OCI-LY1 (cell line): Measurements from ENCODE around the gene TSPYL4.

Experiments used
- H2AFZ ChIP-seq: fragments of 200-600 bp; sonication (generic), shearing (Covaris generic); 2 replicates; pipeline ENCODE4 v1.6.0; 2014; ENCODE audit warnings: antibody characterized with exemption, mild to moderate bottlenecking, low read length
- H3F3A ChIP-seq: fragments of 200-600 bp; sonication (generic), shearing (Covaris generic); 2 replicates; pipeline ENCODE4 v1.6.0; 2014; ENCODE audit warnings: mild to moderate bottlenecking, antibody characterized with exemption, low read length, moderate library complexity; ENCODE audit not compliant: insufficient read depth
- H3K27ac ChIP-seq: fragments of 200-600 bp; sonication (generic); 2 replicates; pipeline ENCODE4 v1.5.1; 2014; ENCODE audit warnings: low read length, mixed run types, mild to moderate bottlenecking, low read depth; ENCODE audit not compliant: poor library complexity, severe bottlenecking
- H3K27me3 ChIP-seq: fragments of 200-600 bp; sonication (generic); 2 replicates; pipeline ENCODE4 v1.6.0; 2014; ENCODE audit warnings: antibody characterized with exemption, mild to moderate bottlenecking, low read length, moderate library complexity; ENCODE audit not compliant: insufficient read depth
- H3K36me3 ChIP-seq: fragments of 200-600 bp; sonication (generic); 2 replicates; pipeline ENCODE4 v1.6.1; 2014; ENCODE audit warnings: mild to moderate bottlenecking, antibody characterized with exemption, low read length, moderate library complexity, mixed read lengths; ENCODE audit not compliant: insufficient read depth
- H3K4me1 ChIP-seq: fragments of 200-600 bp; sonication (generic); 2 replicates; pipeline ENCODE4 v1.5.1; 2014; ENCODE audit warnings: mild to moderate bottlenecking, low read length, moderate library complexity; ENCODE audit not compliant: insufficient read depth, severe bottlenecking
- H3K4me2 ChIP-seq: fragments of 200-600 bp; sonication (generic), shearing (Covaris generic); 2 replicates; pipeline ENCODE4 v1.6.1; 2014; ENCODE audit warnings: low read length
- H3K4me3 ChIP-seq: fragments of 200-600 bp; sonication (generic); 2 replicates; pipeline ENCODE4 v1.5.1; 2014; ENCODE audit warnings: low read length, low read depth, mild to moderate bottlenecking, mixed read lengths; ENCODE audit not compliant: poor library complexity, severe bottlenecking
- H3K79me2 ChIP-seq: fragments of 200-600 bp; shearing (Covaris generic); 2 replicates; pipeline ENCODE4 v1.6.1; 2016; ENCODE audit warnings: mixed run types, low read length, mixed read lengths; ENCODE audit not compliant: insufficient read depth
- H3K9ac ChIP-seq: fragments of 200-600 bp; sonication (generic), shearing (Covaris generic); 2 replicates; pipeline ENCODE4 v1.6.1; 2014; ENCODE audit warnings: mild to moderate bottlenecking, low read length, mixed read lengths
- H3K9me2 ChIP-seq: fragments of 200-600 bp; sonication (generic), shearing (Covaris generic); 2 replicates; pipeline ENCODE4 v1.6.1; 2014; ENCODE audit warnings: low read depth, mild to moderate bottlenecking, low read length, mixed read lengths
- H3K9me3 ChIP-seq: fragments of 200-600 bp; shearing (Covaris generic); 2 replicates; pipeline ENCODE4 v1.6.1; 2014; ENCODE audit warnings: low read length, mixed read lengths
- H4K20me1 ChIP-seq: fragments of 200-600 bp; sonication (generic), shearing (Covaris generic); 2 replicates; pipeline ENCODE4 v1.6.0; 2016; ENCODE audit warnings: mild to moderate bottlenecking, low read length; ENCODE audit not compliant: insufficient read depth
- EZH2 ChIP-seq: fragments of 200-600 bp; sonication (generic), shearing (Covaris generic); IDR thresholded peaks from 2 replicates; pipeline ENCODE4 v1.8.0; 2017; ENCODE audit warnings: borderline replicate concordance, mixed run types, mild to moderate bottlenecking, antibody characterized with exemption, low read length, moderate library complexity, mixed read lengths
- TF ChIP-seq, protein P1 (sequence below): fragments of 200-600 bp; sonication (generic), shearing (Covaris generic); IDR thresholded peaks from 2 replicates; pipeline ENCODE4 v1.5.1; 2017; ENCODE audit warnings: mild to moderate bottlenecking, antibody characterized with exemption, low read length, moderate library complexity, mixed read lengths

TSPYL4 gene

DNA sequence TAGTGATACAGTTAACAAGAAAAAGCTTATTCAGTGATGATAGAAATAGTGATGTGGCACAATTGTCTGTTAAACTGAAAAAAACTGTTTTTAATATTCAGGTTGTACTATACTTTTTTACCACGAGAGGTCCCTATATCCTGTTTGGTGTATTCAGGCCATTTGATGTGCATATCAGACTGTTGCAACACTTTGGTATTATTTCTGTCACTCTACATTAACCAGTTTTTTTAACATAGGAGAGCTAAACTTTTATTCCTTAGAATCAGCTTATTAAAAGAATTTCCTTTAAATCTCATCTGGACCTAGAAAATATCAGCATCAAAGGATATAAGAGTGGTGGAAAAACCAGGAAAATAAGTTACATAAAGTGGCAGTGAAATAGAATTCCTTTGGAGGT lies 36.8 kb downstream of the TSPYL4 start:
- no peaks in the 10 kb centered on the region for H3K9me2 ChIP-seq
- no peaks in the 10 kb centered on the region for H3K36me3 ChIP-seq
- no peak overlapping the region for H2AFZ ChIP-seq
- H3K4me1 ChIP-seq = no peaks in the 10 kb centered on the region
- H3K9ac ChIP-seq = no peak overlapping the region
- no peak overlapping the region for H3K4me3 ChIP-seq
- no peak for TF ChIP-seq EZH2
- TF ChIP-seq, protein P1, sequence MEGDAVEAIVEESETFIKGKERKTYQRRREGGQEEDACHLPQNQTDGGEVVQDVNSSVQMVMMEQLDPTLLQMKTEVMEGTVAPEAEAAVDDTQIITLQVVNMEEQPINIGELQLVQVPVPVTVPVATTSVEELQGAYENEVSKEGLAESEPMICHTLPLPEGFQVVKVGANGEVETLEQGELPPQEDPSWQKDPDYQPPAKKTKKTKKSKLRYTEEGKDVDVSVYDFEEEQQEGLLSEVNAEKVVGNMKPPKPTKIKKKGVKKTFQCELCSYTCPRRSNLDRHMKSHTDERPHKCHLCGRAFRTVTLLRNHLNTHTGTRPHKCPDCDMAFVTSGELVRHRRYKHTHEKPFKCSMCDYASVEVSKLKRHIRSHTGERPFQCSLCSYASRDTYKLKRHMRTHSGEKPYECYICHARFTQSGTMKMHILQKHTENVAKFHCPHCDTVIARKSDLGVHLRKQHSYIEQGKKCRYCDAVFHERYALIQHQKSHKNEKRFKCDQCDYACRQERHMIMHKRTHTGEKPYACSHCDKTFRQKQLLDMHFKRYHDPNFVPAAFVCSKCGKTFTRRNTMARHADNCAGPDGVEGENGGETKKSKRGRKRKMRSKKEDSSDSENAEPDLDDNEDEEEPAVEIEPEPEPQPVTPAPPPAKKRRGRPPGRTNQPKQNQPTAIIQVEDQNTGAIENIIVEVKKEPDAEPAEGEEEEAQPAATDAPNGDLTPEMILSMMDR = peak; percentile 64; the same call in 1 of the 2 replicates
- H3K79me2 ChIP-seq = no peaks in the 10 kb centered on the region
- no peaks in the 10 kb centered on the region for H3F3A ChIP-seq
- H3K27me3 ChIP-seq = no peaks in the 10 kb centered on the region
- no peak overlapping the region for H3K27ac ChIP-seq
- no peak overlapping the region for H3K4me2 ChIP-seq
- H3K9me3 ChIP-seq = no peaks in the 10 kb centered on the region
- H4K20me1 ChIP-seq = no peaks in the 10 kb centered on the region

DNA sequence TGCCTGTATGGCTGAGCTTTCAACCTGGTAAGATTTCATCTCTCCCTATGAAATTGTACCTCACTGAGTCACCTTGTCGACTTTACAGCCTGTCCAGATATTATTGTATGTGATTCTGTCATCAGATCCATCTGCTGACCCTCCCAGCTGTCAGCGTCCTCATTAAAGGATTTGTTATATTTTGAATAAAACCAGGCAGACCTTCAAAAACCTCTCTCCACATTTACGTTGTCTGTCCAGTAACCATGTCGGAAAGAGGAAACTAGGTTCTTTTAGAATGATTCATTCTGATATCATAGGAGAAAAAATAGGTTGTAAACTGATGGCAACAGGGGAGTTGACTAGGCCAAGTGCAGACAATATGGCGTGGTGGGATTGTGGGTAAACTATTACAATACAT lies 38.5 kb downstream of the TSPYL4 start:
- H3K9me3 ChIP-seq = no peaks in the 10 kb centered on the region
- TF ChIP-seq EZH2 = no peak
- TF ChIP-seq, protein P1 = no peak
- H3K4me2 ChIP-seq = no peak overlapping the region
- H3K4me1 ChIP-seq = no peaks in the 10 kb centered on the region
- no peak overlapping the region for H3K9ac ChIP-seq
- H3K79me2 ChIP-seq = no peaks in the 10 kb centered on the region
- H3K27me3 ChIP-seq = no peaks in the 10 kb centered on the region
- no peaks in the 10 kb centered on the region for H3F3A ChIP-seq
- no peaks in the 10 kb centered on the region for H4K20me1 ChIP-seq
- H3K9me2 ChIP-seq = no peaks in the 10 kb centered on the region
- no peak overlapping the region for H3K4me3 ChIP-seq
- H3K27ac ChIP-seq = no peak overlapping the region
- H2AFZ ChIP-seq = no peak overlapping the region
- no peaks in the 10 kb centered on the region for H3K36me3 ChIP-seq

DNA sequence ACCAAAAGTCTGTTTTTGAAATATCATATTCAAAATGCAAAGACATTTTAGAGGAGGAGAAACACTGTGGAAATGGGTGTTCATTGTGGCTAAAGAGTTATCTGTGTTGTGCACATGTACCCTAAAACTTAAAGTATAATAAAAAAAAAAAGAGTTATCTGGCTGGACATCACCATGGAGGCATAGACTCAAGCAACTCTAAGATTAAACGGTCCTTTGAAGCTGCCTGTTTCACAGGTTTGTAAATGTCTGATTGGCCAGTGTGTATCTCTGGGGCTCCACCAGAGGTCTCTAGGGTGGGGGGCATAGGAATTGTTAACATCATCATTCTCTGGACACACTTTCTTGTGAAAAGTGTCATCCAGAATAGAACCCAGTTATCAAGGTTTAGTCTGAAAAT lies 39.2 kb downstream of the TSPYL4 start:
- Histone ChIP-seq H3K9me2 (no peaks in the 10 kb centered on the region), H3K36me3 (no peaks in the 10 kb centered on the region), H3K4me2 (no peak overlapping the region), H3F3A (no peaks in the 10 kb centered on the region), H3K27ac (no peak overlapping the region), H3K9me3 (no peaks in the 10 kb centered on the region), H3K4me3 (no peak overlapping the region), H2AFZ (no peak overlapping the region), H3K79me2 (no peaks in the 10 kb centered on the region), H3K4me1 (no peaks in the 10 kb centered on the region), H4K20me1 (no peaks in the 10 kb centered on the region), H3K27me3 (no peaks in the 10 kb centered on the region), H3K9ac (no peak overlapping the region)
- no peak for TF ChIP-seq EZH2
- TF ChIP-seq, protein P1 = no peak
